IPS DF 19.7 (cell line): ENCODE measurements around the gene PTPN9.
"Not testable (repeated sequence)": the region's sequence is repeated elsewhere in the genome, so short reads cannot be mapped to it uniquely, and the experiment has no call there.

Source experiments
- DNase-seq: peaks from one replicate; pipeline ENCODE4 v3.0.0-alpha.2; 2013; ENCODE audit warnings: low read depth, low spot score

The PTPN9 gene

GRCh38 chr15:75578948-75579920 lies at the start of gene PTPN9:
TSS of gene PTPN9 (minus strand) at chr15:75579315. CDS start at chr15:75578776, 539 bp downstream.
- peak; percentile 61 for DNase-seq

- DNase-seq = peak; percentile 85
Observed at GRCh38 chr15:75625542-75626347, 46.6 kb upstream of the PTPN9 start, which contains the start of gene SNUPN. TSS of gene SNUPN (minus strand) at chr15:75625725. CDS start at chr15:75621051, 4,674 bp downstream.

- no peak for DNase-seq
Observed at GRCh38 chr15:75622505-75622904, 43.4 kb upstream of the PTPN9 start.

GRCh38 chr15:75620841-75621391 lies 41.8 kb upstream of the PTPN9 start:
- no peak for DNase-seq

GRCh38 chr15:75620058-75620820 lies 41.1 kb upstream of the PTPN9 start:
- DNase-seq = no peak

- no peak for DNase-seq
Observed at GRCh38 chr15:75616766-75617165, 37.7 kb upstream of the PTPN9 start.

- no peak for DNase-seq
Observed at GRCh38 chr15:75606711-75607699, 27.9 kb upstream of the PTPN9 start.

GRCh38 chr15:75606026-75606425 lies 26.9 kb upstream of the PTPN9 start:
- no peak for DNase-seq

- DNase-seq = no peak
Observed at GRCh38 chr15:75599401-75599800, 20.3 kb upstream of the PTPN9 start.

- DNase-seq = no peak
Observed at GRCh38 chr15:75598361-75598760, 19.2 kb upstream of the PTPN9 start.

GRCh38 chr15:75597667-75598341 lies 18.7 kb upstream of the PTPN9 start:
- DNase-seq = no peak

- no peak for DNase-seq
Observed at GRCh38 chr15:75596703-75597345, 17.7 kb upstream of the PTPN9 start.

GRCh38 chr15:75594276-75594675 lies 15.2 kb upstream of the PTPN9 start:
- no peak for DNase-seq

GRCh38 chr15:75591655-75592364 lies 12.7 kb upstream of the PTPN9 start:
- DNase-seq = no peak

GRCh38 chr15:75590239-75590638 lies 11.1 kb upstream of the PTPN9 start:
- no peak for DNase-seq

GRCh38 chr15:75589071-75589470 lies 10.0 kb upstream of the PTPN9 start:
- DNase-seq = no peak

- DNase-seq = not testable (repeated sequence)
Observed at GRCh38 chr15:75586422-75586821, 7.3 kb upstream of the PTPN9 start.

- DNase-seq = no peak
Observed at GRCh38 chr15:75584121-75584520, 5.0 kb upstream of the PTPN9 start.
